Testis (tissue), 2 donors: Measurements from ENCODE around the gene B3GALNT1.

Experiments used
- POLR2A ChIP-seq: fragments of 450-650 bp; IDR thresholded peaks from one replicate; pipeline ENCODE4 v1.6.1; 2017; ENCODE audit warnings: antibody characterized with exemption, mild to moderate bottlenecking, moderate library complexity
- TF ChIP-seq, protein P1 (sequence below), 3 experiments: fragments of 450-650 bp in 2 of 3; fragments of 200-600 bp in 1 of 3; sonication (generic) in 1 of 3; IDR thresholded peaks; one replicate each; pipeline ENCODE4 v1.5.1; 2016 to 2019; ENCODE audit warnings: antibody characterized with exemption in 3 of 3, mild to moderate bottlenecking in 2 of 3, moderate library complexity in 1 of 3

- TF ChIP-seq, protein P1, sequence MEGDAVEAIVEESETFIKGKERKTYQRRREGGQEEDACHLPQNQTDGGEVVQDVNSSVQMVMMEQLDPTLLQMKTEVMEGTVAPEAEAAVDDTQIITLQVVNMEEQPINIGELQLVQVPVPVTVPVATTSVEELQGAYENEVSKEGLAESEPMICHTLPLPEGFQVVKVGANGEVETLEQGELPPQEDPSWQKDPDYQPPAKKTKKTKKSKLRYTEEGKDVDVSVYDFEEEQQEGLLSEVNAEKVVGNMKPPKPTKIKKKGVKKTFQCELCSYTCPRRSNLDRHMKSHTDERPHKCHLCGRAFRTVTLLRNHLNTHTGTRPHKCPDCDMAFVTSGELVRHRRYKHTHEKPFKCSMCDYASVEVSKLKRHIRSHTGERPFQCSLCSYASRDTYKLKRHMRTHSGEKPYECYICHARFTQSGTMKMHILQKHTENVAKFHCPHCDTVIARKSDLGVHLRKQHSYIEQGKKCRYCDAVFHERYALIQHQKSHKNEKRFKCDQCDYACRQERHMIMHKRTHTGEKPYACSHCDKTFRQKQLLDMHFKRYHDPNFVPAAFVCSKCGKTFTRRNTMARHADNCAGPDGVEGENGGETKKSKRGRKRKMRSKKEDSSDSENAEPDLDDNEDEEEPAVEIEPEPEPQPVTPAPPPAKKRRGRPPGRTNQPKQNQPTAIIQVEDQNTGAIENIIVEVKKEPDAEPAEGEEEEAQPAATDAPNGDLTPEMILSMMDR (IDR thresholded peaks at IDR 0.05): no peak
- no peak for TF ChIP-seq POLR2A
Measured at GRCh38 chr3:161103776-161104385, 1.3 kb downstream of the B3GALNT1 start.
